ENCODE data around the gene KCNK13. TPM values are rescaled to one million over a fixed set of nuclear protein-coding genes. Genes with fewer than 3 reads are reported as not detected.
A peak's percentile ranks its signal among the peaks of the same experiment; 100 is the strongest.

Gene KCNK13
- total and polyA plus RNA-seq, 2 experiments from 2014 or later, result 0.48 to 1.1 TPM

DNA sequence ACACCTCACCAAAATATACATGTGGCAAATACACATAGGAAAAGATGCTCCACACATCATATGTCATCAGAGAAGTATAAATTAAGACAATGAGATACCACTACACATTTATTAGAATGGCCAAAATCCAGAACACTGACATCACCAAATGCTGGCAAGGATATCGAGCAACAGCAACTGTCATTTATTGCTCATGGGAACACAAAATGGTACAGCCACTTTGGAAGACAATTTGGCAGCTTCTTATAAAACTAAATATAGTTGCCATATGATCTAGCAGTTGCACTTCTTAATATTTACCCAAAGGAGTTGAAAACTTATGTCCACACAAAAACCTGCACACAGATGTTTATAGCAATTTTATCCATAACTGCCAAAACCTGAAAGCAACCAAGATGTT lies 7.0 kb upstream of the KCNK13 start:
- no peaks in the 10 kb centered on the region for H3K36me3 ChIP-seq

DNA sequence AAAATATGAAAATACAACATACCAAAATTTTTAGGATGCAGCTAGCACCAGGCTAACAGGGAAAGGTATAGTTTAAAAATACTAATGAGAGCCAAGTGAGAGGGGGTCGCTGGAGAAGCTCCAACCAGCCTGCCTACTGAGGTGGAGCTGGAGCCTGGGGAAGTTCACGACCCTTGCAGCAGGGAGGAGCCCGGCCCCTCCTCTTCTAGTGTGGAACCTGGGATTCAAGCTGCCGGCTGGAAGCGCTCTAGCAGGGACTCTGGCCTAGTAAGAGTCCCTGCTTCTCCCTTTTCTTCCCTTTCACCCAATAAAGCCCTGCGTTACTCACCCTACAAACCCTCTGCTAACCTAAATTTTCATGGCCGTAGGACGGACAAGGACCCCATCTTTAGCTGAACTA lies 5.0 kb upstream of the KCNK13 start:
- H3K27me3 ChIP-seq, result peaks cover 54% of the 10 kb centered on the region
- DNase-seq (ENCODE audit: low read depth in 1 of 2, low spot score in 1 of 2), result peak in 1 of 2 donors; percentile 51
- no peaks in the 10 kb centered on the region for H3K36me3 ChIP-seq
- H3K4me1 ChIP-seq (ENCODE audit: low read depth), result peaks cover 6% of the 10 kb centered on the region
- H3K9me3 ChIP-seq (ENCODE audit: low read depth), result no peaks in the 10 kb centered on the region
- TF ChIP-seq, protein P1, sequence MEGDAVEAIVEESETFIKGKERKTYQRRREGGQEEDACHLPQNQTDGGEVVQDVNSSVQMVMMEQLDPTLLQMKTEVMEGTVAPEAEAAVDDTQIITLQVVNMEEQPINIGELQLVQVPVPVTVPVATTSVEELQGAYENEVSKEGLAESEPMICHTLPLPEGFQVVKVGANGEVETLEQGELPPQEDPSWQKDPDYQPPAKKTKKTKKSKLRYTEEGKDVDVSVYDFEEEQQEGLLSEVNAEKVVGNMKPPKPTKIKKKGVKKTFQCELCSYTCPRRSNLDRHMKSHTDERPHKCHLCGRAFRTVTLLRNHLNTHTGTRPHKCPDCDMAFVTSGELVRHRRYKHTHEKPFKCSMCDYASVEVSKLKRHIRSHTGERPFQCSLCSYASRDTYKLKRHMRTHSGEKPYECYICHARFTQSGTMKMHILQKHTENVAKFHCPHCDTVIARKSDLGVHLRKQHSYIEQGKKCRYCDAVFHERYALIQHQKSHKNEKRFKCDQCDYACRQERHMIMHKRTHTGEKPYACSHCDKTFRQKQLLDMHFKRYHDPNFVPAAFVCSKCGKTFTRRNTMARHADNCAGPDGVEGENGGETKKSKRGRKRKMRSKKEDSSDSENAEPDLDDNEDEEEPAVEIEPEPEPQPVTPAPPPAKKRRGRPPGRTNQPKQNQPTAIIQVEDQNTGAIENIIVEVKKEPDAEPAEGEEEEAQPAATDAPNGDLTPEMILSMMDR (IDR thresholded peaks at IDR 0.05; ENCODE audit: low read depth, low read length), result no peak
- no peak overlapping the region for H3K4me3 ChIP-seq
- no peak overlapping the region for H3K27ac ChIP-seq

More for the DNA sequence above, 7.0 kb upstream of the KCNK13 start:
- H3K4me3 ChIP-seq, result no peak overlapping the region
- H3K27me3 ChIP-seq, result peaks cover 34% of the 10 kb centered on the region
- TF ChIP-seq, protein P1 (IDR thresholded peaks at IDR 0.05; ENCODE audit: low read depth, low read length), result no peak
- H3K9me3 ChIP-seq (ENCODE audit: low read depth), result no peaks in the 10 kb centered on the region
- no peak overlapping the region for H3K27ac ChIP-seq
- no peak for DNase-seq (ENCODE audit: low read depth in 1 of 2, low spot score in 1 of 2)
- peaks cover 6% of the 10 kb centered on the region for H3K4me1 ChIP-seq (ENCODE audit: low read depth)

DNA sequence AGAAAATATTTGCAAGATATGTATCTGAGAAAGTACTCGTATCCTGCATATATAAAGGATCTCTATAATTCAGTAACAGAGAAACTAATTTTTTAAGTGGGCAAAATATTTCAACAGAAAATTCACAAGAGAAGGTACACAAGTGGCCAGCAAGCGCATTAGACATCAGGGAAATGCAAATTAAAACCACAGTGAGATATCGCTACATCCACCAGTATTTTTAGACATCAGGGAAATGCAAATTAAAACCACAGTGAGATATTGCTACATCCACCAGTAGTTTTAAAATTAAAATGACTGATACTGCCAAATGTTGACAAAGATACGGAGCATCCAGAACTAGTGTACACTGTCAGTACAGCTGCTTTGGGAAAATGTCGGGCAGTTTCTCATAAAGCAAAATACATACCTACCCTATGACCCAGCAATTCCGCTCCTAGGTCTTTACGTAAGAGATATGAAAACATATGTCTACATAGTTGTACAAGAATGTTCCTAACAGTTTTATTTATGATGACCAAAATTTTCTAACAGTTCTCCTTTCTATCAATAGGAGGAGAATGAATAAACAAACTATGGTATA lies 2.8 kb upstream of the KCNK13 start:
- H3K27me3 ChIP-seq, result peaks cover 72% of the 10 kb centered on the region
- H3K4me3 ChIP-seq, result no peak overlapping the region
- H3K27ac ChIP-seq, result no peak overlapping the region
- no peaks in the 10 kb centered on the region for H3K9me3 ChIP-seq (ENCODE audit: low read depth)
- DNase-seq (ENCODE audit: low read depth in 1 of 2, low spot score in 1 of 2), result no peak
- H3K4me1 ChIP-seq (ENCODE audit: low read depth), result peaks cover 6% of the 10 kb centered on the region
- TF ChIP-seq, protein P1 (IDR thresholded peaks at IDR 0.05; ENCODE audit: low read depth, low read length), result no peak
- H3K36me3 ChIP-seq, result no peaks in the 10 kb centered on the region

DNA sequence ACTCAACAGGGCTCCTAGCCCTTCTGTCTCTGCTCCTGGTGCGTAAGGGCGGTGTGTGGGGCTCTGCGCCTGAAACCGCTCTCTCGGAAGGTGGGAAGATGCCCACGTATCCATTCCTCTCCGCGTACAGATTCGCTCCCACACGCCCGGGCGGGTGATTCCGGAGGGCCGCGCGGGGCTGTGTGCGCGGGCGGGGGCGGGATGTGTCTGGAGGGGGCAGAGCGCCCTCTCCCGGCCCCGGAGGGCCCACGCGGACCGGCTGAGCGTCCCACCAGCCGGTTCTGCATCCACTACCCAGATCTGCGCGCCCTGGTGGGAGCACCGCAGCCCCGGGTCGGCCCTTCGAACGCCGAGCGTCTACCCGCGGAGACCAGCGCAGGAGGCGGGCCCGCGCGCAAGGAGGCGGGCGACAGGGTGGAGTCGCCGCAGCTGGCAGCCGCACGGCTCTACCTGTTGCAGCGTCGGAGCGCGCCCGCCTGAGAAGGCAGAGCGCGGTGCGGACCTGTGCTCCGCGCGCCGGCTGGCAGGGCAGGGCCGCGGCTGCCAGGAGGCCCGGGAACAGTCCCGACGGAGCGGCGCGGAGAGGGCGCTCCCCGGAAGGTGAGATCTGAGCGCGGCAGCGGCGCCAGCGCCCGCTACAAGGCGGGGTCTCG lies 1.4 kb upstream of the KCNK13 start:
- DNase-seq (ENCODE audit: low read depth in 1 of 2, low spot score in 1 of 2), result peak; percentile 58 to 75
- TF ChIP-seq, protein P1 (IDR thresholded peaks at IDR 0.05; ENCODE audit: low read depth, low read length), result peak; percentile 58
- Histone ChIP-seq H3K4me1 (ENCODE audit: low read depth) (peaks cover 6% of the 10 kb centered on the region), H3K36me3 (no peaks in the 10 kb centered on the region), H3K27ac (no peak overlapping the region), H3K4me3 (peak overlapping the region; percentile 37), H3K27me3 (peaks cover 77% of the 10 kb centered on the region), H3K9me3 (ENCODE audit: low read depth) (no peaks in the 10 kb centered on the region)

DNA sequence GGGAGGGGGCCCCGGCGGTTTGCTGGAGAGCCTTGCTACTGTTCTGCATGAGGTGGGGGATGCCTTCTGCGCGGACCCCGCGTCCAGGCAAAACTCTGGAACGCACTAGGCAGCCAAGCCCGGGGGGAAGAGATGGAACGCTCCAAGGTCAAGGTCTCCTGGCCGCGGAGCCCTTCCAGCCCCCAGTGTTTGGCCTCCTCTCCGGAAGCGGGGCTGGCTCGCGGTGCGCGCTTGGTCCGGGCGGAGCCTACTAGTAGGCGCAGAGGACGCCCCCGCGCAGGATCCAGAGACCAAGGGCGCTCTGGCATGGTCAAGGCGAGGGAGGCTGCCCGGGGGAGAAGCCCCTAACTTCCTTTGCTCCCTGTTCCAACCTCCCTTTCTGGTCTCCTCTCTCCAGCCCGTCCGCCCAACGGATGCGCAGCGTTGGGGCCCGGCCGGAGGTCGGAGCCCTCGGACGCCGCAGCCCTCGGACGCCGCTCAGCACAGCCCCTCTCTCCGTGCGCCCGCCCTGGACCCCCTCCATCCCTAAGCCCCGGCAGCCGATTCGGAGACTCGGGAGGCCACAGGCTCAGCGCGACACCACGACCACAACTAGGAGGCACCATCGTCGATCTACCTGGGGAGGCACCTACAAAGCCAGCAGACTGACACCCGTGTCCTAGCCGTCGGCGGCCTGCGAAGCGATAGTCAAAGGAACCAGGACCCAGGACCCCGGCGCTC lies 669 bp upstream of the KCNK13 start:
- no peaks in the 10 kb centered on the region for H3K9me3 ChIP-seq (ENCODE audit: low read depth)
- peaks cover 6% of the 10 kb centered on the region for H3K4me1 ChIP-seq (ENCODE audit: low read depth)
- H3K4me3 ChIP-seq, result peak overlapping the region; percentile 37
- peaks cover 84% of the 10 kb centered on the region for H3K27me3 ChIP-seq
- DNase-seq (ENCODE audit: low read depth in 1 of 2, low spot score in 1 of 2), result peak in 1 of 2 donors; percentile 30
- no peak overlapping the region for H3K27ac ChIP-seq
- no peaks in the 10 kb centered on the region for H3K36me3 ChIP-seq
- TF ChIP-seq, protein P1 (IDR thresholded peaks at IDR 0.05; ENCODE audit: low read depth, low read length), result no peak
